Breast epithelium (tissue), 3 donors: ENCODE measurements around the gene WFDC9.

Source experiments
- POLR2A ChIP-seq: fragments of 450-650 bp; IDR thresholded peaks from one replicate; pipeline ENCODE4 v1.6.1; 2016; ENCODE audit warnings: antibody characterized with exemption, mild to moderate bottlenecking, moderate library complexity
- POLR2AphosphoS5 ChIP-seq, 3 donors: sonication (generic); formaldehyde crosslinking; IDR thresholded peaks; one replicate each; pipeline ENCODE4 v1.6.1; 2017; ENCODE audit warnings: antibody characterized with exemption in 3 of 3
- TF ChIP-seq, protein P1 (sequence below), 3 donors: fragments of 450-650 bp; IDR thresholded peaks; one replicate each; pipeline ENCODE4 v1.5.1; 2016 to 2017; ENCODE audit warnings: antibody characterized with exemption in 3 of 3, mild to moderate bottlenecking in 3 of 3, moderate library complexity in 3 of 3

DNA sequence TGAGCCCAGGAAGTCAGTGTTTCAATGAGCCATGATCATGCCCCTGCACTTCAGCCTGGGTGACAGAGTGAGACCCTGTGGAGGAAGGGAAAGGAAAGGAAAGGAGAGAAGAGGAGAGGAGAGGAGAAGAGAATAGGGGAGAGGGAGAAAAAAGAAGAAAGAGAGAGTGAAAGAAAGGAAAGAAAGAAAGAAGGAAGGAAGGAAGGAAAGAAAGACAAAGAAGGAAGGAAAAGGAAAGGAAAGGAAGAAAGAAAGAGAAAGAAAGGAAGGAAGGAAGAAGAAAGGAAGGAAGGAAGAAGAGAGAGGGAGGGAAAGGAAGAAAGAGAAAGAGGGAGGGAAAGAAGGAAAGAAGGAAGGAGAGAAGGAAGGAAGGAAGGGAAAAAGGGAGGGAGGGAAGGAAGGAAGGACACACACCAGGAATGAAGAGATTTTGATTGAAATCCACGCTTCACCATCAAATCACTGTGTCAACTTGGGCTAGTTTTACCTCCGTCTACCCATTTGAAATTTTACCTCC, 66.3 kb downstream of the WFDC9 start:
- TF ChIP-seq, protein P1, sequence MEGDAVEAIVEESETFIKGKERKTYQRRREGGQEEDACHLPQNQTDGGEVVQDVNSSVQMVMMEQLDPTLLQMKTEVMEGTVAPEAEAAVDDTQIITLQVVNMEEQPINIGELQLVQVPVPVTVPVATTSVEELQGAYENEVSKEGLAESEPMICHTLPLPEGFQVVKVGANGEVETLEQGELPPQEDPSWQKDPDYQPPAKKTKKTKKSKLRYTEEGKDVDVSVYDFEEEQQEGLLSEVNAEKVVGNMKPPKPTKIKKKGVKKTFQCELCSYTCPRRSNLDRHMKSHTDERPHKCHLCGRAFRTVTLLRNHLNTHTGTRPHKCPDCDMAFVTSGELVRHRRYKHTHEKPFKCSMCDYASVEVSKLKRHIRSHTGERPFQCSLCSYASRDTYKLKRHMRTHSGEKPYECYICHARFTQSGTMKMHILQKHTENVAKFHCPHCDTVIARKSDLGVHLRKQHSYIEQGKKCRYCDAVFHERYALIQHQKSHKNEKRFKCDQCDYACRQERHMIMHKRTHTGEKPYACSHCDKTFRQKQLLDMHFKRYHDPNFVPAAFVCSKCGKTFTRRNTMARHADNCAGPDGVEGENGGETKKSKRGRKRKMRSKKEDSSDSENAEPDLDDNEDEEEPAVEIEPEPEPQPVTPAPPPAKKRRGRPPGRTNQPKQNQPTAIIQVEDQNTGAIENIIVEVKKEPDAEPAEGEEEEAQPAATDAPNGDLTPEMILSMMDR (IDR thresholded peaks at IDR 0.05) = no peak
- no peak for TF ChIP-seq POLR2A
- no peak for TF ChIP-seq POLR2AphosphoS5 (IDR thresholded peaks at IDR 0.05)
